OCI-LY1 (cell line): ENCODE data around the gene BEAN1.

Experiments
- H2AFZ ChIP-seq: fragments of 200-600 bp; sonication (generic), shearing (Covaris generic); 2 replicates; pipeline ENCODE4 v1.6.0; 2014; ENCODE audit warnings: antibody characterized with exemption, mild to moderate bottlenecking, low read length
- H3F3A ChIP-seq: fragments of 200-600 bp; sonication (generic), shearing (Covaris generic); 2 replicates; pipeline ENCODE4 v1.6.0; 2014; ENCODE audit warnings: mild to moderate bottlenecking, antibody characterized with exemption, low read length, moderate library complexity; ENCODE audit not compliant: insufficient read depth
- H3K27ac ChIP-seq: fragments of 200-600 bp; sonication (generic); 2 replicates; pipeline ENCODE4 v1.5.1; 2014; ENCODE audit warnings: low read length, mixed run types, mild to moderate bottlenecking, low read depth; ENCODE audit not compliant: poor library complexity, severe bottlenecking
- H3K27me3 ChIP-seq: fragments of 200-600 bp; sonication (generic); 2 replicates; pipeline ENCODE4 v1.6.0; 2014; ENCODE audit warnings: antibody characterized with exemption, mild to moderate bottlenecking, low read length, moderate library complexity; ENCODE audit not compliant: insufficient read depth
- H3K36me3 ChIP-seq: fragments of 200-600 bp; sonication (generic); 2 replicates; pipeline ENCODE4 v1.6.1; 2014; ENCODE audit warnings: mild to moderate bottlenecking, antibody characterized with exemption, low read length, moderate library complexity, mixed read lengths; ENCODE audit not compliant: insufficient read depth
- H3K4me1 ChIP-seq: fragments of 200-600 bp; sonication (generic); 2 replicates; pipeline ENCODE4 v1.5.1; 2014; ENCODE audit warnings: mild to moderate bottlenecking, low read length, moderate library complexity; ENCODE audit not compliant: insufficient read depth, severe bottlenecking
- H3K4me2 ChIP-seq: fragments of 200-600 bp; sonication (generic), shearing (Covaris generic); 2 replicates; pipeline ENCODE4 v1.6.1; 2014; ENCODE audit warnings: low read length
- H3K4me3 ChIP-seq: fragments of 200-600 bp; sonication (generic); 2 replicates; pipeline ENCODE4 v1.5.1; 2014; ENCODE audit warnings: low read length, low read depth, mild to moderate bottlenecking, mixed read lengths; ENCODE audit not compliant: poor library complexity, severe bottlenecking
- H3K79me2 ChIP-seq: fragments of 200-600 bp; shearing (Covaris generic); 2 replicates; pipeline ENCODE4 v1.6.1; 2016; ENCODE audit warnings: mixed run types, low read length, mixed read lengths; ENCODE audit not compliant: insufficient read depth
- H3K9ac ChIP-seq: fragments of 200-600 bp; sonication (generic), shearing (Covaris generic); 2 replicates; pipeline ENCODE4 v1.6.1; 2014; ENCODE audit warnings: mild to moderate bottlenecking, low read length, mixed read lengths
- H3K9me2 ChIP-seq: fragments of 200-600 bp; sonication (generic), shearing (Covaris generic); 2 replicates; pipeline ENCODE4 v1.6.1; 2014; ENCODE audit warnings: low read depth, mild to moderate bottlenecking, low read length, mixed read lengths
- H3K9me3 ChIP-seq: fragments of 200-600 bp; shearing (Covaris generic); 2 replicates; pipeline ENCODE4 v1.6.1; 2014; ENCODE audit warnings: low read length, mixed read lengths
- H4K20me1 ChIP-seq: fragments of 200-600 bp; sonication (generic), shearing (Covaris generic); 2 replicates; pipeline ENCODE4 v1.6.0; 2016; ENCODE audit warnings: mild to moderate bottlenecking, low read length; ENCODE audit not compliant: insufficient read depth
- CTCF ChIP-seq: fragments of 200-600 bp; sonication (generic), shearing (Covaris generic); IDR thresholded peaks from 2 replicates; pipeline ENCODE4 v1.5.1; 2017; ENCODE audit warnings: mild to moderate bottlenecking, antibody characterized with exemption, low read length, moderate library complexity, mixed read lengths
- EZH2 ChIP-seq: fragments of 200-600 bp; sonication (generic), shearing (Covaris generic); IDR thresholded peaks from 2 replicates; pipeline ENCODE4 v1.8.0; 2017; ENCODE audit warnings: borderline replicate concordance, mixed run types, mild to moderate bottlenecking, antibody characterized with exemption, low read length, moderate library complexity, mixed read lengths

BEAN1 gene

GRCh38 chr16:66421891-66422290, 5.2 kb upstream of the BEAN1 start:
- Histone ChIP-seq H3K27me3 (peaks cover 7% of the 10 kb centered on the region; the same call in 1 of the 2 replicates), H3K9me3 (peaks cover 5% of the 10 kb centered on the region; the same call in 1 of the 2 replicates), H3F3A (no peaks in the 10 kb centered on the region), H2AFZ (no peak overlapping the region), H3K4me2 (no peak overlapping the region), H3K79me2 (no peaks in the 10 kb centered on the region), H4K20me1 (no peaks in the 10 kb centered on the region), H3K9ac (no peak overlapping the region), H3K4me3 (no peak overlapping the region), H3K4me1 (no peaks in the 10 kb centered on the region), H3K36me3 (peaks cover 3% of the 10 kb centered on the region; the same call in 1 of the 2 replicates), H3K9me2 (no peaks in the 10 kb centered on the region), H3K27ac (no peak overlapping the region)
- TF ChIP-seq EZH2 (no peak), CTCF (no peak)

- Histone ChIP-seq H3K27me3 (peaks cover 7% of the 10 kb centered on the region; the same call in 1 of the 2 replicates), H3K4me2 (no peak overlapping the region), H3K36me3 (no peaks in the 10 kb centered on the region), H3F3A (no peaks in the 10 kb centered on the region), H2AFZ (no peak overlapping the region), H3K9me3 (no peaks in the 10 kb centered on the region; the same call in 1 of the 2 replicates), H3K4me3 (no peak overlapping the region), H3K9me2 (no peaks in the 10 kb centered on the region), H3K27ac (no peak overlapping the region), H4K20me1 (no peaks in the 10 kb centered on the region), H3K79me2 (no peaks in the 10 kb centered on the region), H3K9ac (no peak overlapping the region), H3K4me1 (no peaks in the 10 kb centered on the region)
- TF ChIP-seq CTCF (no peak), EZH2 (no peak)
These were observed 4.7 kb upstream of the BEAN1 start for GRCh38 chr16:66422366-66422765.

GRCh38 chr16:66423177-66423576, 3.9 kb upstream of the BEAN1 start:
- TF ChIP-seq EZH2 (no peak), CTCF (no peak)
- H3K4me1 ChIP-seq, result no peaks in the 10 kb centered on the region
- H3K27me3 ChIP-seq, result 0 out of 2 replicates have a peak, but pooled peaks cover 7% of the 10 kb centered on the region
- H3K9me3 ChIP-seq, result no peaks in the 10 kb centered on the region
- no peaks in the 10 kb centered on the region for H3K79me2 ChIP-seq
- no peak overlapping the region for H2AFZ ChIP-seq
- H4K20me1 ChIP-seq, result no peaks in the 10 kb centered on the region
- no peak overlapping the region for H3K9ac ChIP-seq
- no peak overlapping the region for H3K4me3 ChIP-seq
- no peaks in the 10 kb centered on the region for H3F3A ChIP-seq
- no peaks in the 10 kb centered on the region for H3K9me2 ChIP-seq
- H3K27ac ChIP-seq, result no peak overlapping the region
- H3K36me3 ChIP-seq, result no peaks in the 10 kb centered on the region
- H3K4me2 ChIP-seq, result no peak overlapping the region
